Upper lobe of left lung (tissue), 4 donors: ENCODE measurements around the gene DNER.

ENCODE experiments used
- POLR2AphosphoS5 ChIP-seq, 2 donors: sonication (generic); formaldehyde crosslinking; IDR thresholded peaks; one replicate each; pipeline ENCODE4 v1.5.1; 2017; ENCODE audit warnings: antibody characterized with exemption in 2 of 2
- TF ChIP-seq, protein P1 (sequence below), 6 experiments: fragments of 450-650 bp in 4 of 6; fragments of 200-600 bp in 2 of 6; sonication (generic) in 2 of 6; IDR thresholded peaks; one replicate each; pipeline ENCODE4 v1.5.1; 2016 to 2019; ENCODE audit warnings: antibody characterized with exemption in 6 of 6

DNA sequence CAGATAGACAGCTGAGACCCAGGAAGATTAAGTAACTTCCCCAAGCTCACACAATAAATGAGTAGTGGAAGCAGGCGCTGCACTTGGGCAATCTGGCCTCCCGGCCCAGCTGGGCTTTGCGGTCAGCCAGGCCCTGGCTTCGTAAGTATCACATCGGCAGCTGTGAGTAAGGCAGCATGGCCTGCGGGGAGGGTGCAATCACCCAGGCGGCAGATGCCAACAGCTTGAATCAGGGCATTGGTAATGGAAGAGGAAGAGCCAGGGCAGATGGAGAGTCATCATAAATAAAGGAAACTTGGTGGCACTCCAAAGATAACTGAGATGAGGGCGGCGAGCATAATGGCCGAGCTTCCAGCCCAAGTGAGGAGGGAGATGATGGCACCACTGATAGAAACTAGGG, 225.3 kb downstream of the DNER start:
- TF ChIP-seq POLR2AphosphoS5 (IDR thresholded peaks at IDR 0.05): no peak
- TF ChIP-seq, protein P1, sequence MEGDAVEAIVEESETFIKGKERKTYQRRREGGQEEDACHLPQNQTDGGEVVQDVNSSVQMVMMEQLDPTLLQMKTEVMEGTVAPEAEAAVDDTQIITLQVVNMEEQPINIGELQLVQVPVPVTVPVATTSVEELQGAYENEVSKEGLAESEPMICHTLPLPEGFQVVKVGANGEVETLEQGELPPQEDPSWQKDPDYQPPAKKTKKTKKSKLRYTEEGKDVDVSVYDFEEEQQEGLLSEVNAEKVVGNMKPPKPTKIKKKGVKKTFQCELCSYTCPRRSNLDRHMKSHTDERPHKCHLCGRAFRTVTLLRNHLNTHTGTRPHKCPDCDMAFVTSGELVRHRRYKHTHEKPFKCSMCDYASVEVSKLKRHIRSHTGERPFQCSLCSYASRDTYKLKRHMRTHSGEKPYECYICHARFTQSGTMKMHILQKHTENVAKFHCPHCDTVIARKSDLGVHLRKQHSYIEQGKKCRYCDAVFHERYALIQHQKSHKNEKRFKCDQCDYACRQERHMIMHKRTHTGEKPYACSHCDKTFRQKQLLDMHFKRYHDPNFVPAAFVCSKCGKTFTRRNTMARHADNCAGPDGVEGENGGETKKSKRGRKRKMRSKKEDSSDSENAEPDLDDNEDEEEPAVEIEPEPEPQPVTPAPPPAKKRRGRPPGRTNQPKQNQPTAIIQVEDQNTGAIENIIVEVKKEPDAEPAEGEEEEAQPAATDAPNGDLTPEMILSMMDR (IDR thresholded peaks at IDR 0.05): no peak
